Fibroblast of lung (primary cell): ENCODE measurements around the gene C1orf210.

Source experiments
- CTCF ChIP-seq, 2 donors: IDR thresholded peaks in 1 of 2; conservative IDR thresholded peaks in 1 of 2; 1 replicate in 1 of 2; 2 replicates in 1 of 2; pipeline ENCODE4 v1.5.1; 2011 to 2012; ENCODE audit warnings: low read length in 2 of 2, control low read depth in 1 of 2, inconsistent platforms in 1 of 2, low read depth in 1 of 2, mild to moderate bottlenecking in 1 of 2
- EZH2 ChIP-seq: IDR thresholded peaks from 2 replicates; pipeline ENCODE4 v1.5.1; 2012; ENCODE audit warnings: low read length, control low read depth, mild to moderate bottlenecking; ENCODE audit errors: missing control alignments

GRCh38 chr1:43266881-43267280 lies 18.5 kb downstream of the C1orf210 start:
- TF ChIP-seq CTCF (conservative IDR thresholded peaks at IDR 0.05 in 1 of 2, IDR thresholded peaks at IDR 0.05 in 1 of 2; ENCODE audit: low read depth in 1 of 2, low read length in 2 of 2): no peak
- no peak for TF ChIP-seq EZH2
